ENCODE results near the gene RAB24.

Gene RAB24

DNA sequence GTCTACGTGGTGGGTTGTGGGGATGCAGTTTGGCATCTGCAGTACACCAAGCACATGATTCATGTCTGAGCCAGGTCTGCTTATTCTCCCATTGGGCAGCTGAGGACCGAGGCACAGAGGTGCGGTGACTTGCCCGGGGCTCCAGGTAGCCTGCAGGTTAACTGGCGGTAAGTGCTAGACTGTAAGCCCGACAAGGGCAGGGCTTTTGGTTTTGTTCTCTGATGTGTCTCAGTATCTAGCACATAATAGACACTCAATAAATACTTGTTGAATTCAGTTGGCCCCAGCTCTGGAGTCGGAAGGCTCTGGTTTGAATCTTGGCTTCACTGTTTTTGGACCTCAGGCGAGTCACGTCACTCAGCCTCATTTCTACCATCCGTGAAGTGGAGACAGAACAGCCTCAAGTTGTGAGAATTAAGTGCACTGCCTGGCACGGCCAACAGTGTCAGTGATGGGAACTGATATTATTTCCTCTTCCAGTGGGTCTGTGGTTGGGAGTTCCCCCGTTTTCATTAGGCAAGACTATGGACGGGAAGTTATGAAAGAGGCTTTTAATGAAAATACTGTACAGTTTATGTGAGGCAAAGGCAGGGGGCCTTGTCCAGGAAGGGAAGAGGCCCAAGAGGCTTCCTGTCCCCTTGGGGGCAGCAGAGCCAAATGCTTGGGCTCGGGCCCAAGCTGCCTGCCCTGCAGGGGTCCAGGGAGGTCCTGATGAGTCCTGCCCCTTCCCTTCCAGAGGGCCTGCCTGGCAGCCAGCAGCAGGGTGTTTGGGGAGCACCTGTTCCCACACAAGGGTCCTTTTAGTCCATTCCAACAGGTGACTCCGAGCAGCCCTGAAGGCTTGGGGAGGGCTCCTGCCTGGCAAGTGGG lies 3.4 kb upstream of the RAB24 start:
- TF ChIP-seq POLR2AphosphoS5 (IDR thresholded peaks at IDR 0.05; ENCODE audit: low read depth, low read length) = 0 out of 2 replicates have a peak, but pooled peaks have one; percentile 46
- TF ChIP-seq, protein P1, sequence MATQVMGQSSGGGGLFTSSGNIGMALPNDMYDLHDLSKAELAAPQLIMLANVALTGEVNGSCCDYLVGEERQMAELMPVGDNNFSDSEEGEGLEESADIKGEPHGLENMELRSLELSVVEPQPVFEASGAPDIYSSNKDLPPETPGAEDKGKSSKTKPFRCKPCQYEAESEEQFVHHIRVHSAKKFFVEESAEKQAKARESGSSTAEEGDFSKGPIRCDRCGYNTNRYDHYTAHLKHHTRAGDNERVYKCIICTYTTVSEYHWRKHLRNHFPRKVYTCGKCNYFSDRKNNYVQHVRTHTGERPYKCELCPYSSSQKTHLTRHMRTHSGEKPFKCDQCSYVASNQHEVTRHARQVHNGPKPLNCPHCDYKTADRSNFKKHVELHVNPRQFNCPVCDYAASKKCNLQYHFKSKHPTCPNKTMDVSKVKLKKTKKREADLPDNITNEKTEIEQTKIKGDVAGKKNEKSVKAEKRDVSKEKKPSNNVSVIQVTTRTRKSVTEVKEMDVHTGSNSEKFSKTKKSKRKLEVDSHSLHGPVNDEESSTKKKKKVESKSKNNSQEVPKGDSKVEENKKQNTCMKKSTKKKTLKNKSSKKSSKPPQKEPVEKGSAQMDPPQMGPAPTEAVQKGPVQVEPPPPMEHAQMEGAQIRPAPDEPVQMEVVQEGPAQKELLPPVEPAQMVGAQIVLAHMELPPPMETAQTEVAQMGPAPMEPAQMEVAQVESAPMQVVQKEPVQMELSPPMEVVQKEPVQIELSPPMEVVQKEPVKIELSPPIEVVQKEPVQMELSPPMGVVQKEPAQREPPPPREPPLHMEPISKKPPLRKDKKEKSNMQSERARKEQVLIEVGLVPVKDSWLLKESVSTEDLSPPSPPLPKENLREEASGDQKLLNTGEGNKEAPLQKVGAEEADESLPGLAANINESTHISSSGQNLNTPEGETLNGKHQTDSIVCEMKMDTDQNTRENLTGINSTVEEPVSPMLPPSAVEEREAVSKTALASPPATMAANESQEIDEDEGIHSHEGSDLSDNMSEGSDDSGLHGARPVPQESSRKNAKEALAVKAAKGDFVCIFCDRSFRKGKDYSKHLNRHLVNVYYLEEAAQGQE (IDR thresholded peaks at IDR 0.05; ENCODE audit: insufficient read depth in 1 of 2, low read depth in 2 of 2, low read length in 2 of 2) = no peak

DNA sequence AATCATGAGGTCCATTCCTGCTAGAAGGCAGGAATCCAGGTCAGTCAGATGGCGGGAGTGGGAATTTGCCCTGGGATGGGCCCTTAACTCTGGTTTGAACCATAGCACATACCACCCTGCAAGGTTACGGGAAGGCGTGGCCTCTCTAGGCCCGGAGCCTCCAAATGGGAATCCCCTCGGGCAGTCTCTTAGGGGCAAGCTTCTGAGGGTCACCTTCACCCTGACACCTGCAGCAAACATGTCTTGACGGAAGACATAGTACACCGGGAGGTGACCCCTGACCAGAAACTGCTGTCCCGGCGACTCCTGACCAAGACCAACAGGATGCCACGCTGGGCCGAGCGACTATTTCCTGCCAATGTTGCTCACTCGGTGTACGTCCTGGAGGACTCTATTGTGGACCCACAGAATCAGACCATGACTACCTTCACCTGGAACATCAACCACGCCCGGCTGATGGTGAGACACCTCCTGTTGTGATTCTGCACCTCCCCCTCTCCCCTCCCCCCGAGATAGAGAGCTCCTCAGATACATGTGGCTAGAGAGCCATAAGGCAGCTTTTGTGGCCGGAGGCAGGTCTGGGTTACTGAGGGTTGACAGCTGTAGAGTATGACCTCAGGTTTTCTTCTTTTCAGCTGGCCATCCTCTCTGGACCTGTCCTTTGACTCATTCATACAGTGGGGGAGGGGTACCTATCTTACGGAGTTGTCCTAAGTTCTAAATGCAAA lies 1.0 kb upstream of the RAB24 start:
- TF ChIP-seq TAF1 (IDR thresholded peaks at IDR 0.05; ENCODE audit: borderline replicate concordance, insufficient read depth, low read length) (no peak), POLR2AphosphoS5 (IDR thresholded peaks at IDR 0.05; ENCODE audit: low read depth, low read length) (0 out of 2 replicates have a peak, but pooled peaks have one; percentile 20)

DNA sequence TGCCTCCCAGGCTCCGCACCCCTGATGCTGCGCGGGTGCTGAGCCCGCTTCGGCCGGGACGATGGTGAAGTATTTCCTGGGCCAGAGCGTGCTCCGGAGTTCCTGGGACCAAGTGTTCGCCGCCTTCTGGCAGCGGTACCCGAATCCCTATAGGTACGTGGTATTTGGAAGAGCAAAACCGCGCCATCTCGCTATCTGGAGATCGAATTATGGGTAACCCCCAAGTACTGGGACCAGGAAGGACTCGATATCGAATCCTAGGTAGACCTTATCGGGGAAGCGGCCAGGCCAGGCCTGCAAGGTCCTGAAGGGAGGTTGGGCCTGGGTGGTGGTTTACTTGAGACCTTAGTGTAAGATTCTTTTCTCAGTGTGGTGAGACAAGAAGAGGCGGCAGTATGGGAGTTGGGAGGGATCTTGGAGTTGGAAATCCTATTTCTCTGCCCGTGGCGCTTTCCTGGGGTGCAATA lies 439 bp upstream of the RAB24 start:
- TF ChIP-seq POLR2AphosphoS5 (IDR thresholded peaks at IDR 0.05; ENCODE audit: low read depth, low read length) (no peak), SIN3A (IDR thresholded peaks at IDR 0.05; ENCODE audit: borderline replicate concordance, insufficient read depth, low read length) (no peak), TAF1 (IDR thresholded peaks at IDR 0.05; ENCODE audit: borderline replicate concordance, insufficient read depth, low read length) (no peak), FOXP2 (optimal IDR thresholded peaks at IDR 0.05; ENCODE audit: borderline replicate concordance, extremely low read depth, extremely low read length, insufficient read depth) (no peak)
- TF ChIP-seq, protein P1 (IDR thresholded peaks at IDR 0.05; ENCODE audit: insufficient read depth in 1 of 2, low read depth in 2 of 2, low read length in 2 of 2) = no peak

DNA sequence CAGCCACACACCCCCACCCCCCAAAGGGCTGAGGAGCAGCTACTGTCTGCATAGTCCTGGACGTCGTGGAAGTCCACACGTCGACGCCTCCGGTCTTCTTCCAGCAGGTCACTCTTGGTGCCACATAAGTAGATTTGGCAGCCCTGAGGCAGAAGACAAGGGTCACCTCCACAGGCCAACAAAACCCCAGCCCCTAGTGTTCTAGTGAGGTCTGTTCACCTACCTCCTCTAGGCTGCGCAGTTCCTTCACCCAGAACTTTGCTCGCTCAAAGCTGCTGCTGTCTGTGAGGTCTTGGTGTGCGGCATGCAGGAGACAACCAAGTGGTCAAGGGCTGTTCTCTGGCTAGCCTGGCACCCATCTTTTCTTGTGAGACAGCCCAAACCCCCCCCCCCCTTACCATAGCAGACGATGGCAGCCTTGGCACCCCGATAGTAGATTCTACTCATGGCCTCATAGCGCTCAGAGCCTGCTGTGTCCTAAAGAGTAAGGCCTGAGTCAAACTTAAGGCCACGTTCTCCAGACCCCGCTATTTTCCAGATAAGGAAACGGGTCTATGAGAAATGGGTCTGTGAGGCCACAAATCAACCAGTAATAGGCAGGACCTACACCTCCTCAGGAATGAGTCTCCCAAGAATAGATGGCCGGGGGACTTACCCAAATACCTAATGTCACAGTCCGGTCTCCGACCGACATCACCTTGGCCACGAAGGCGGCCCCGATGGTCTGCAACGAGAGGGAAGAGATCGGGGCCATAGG lies 987 bp downstream of the RAB24 start:
- TF ChIP-seq POLR2AphosphoS5 (IDR thresholded peaks at IDR 0.05; ENCODE audit: low read depth, low read length) (no peak), FOXP2 (optimal IDR thresholded peaks at IDR 0.05; ENCODE audit: borderline replicate concordance, extremely low read depth, extremely low read length, insufficient read depth) (no peak), TAF1 (IDR thresholded peaks at IDR 0.05; ENCODE audit: borderline replicate concordance, insufficient read depth, low read length) (no peak), SIN3A (IDR thresholded peaks at IDR 0.05; ENCODE audit: borderline replicate concordance, insufficient read depth, low read length) (no peak)
- TF ChIP-seq, protein P1 (IDR thresholded peaks at IDR 0.05; ENCODE audit: insufficient read depth in 1 of 2, low read depth in 2 of 2, low read length in 2 of 2) = no peak

DNA sequence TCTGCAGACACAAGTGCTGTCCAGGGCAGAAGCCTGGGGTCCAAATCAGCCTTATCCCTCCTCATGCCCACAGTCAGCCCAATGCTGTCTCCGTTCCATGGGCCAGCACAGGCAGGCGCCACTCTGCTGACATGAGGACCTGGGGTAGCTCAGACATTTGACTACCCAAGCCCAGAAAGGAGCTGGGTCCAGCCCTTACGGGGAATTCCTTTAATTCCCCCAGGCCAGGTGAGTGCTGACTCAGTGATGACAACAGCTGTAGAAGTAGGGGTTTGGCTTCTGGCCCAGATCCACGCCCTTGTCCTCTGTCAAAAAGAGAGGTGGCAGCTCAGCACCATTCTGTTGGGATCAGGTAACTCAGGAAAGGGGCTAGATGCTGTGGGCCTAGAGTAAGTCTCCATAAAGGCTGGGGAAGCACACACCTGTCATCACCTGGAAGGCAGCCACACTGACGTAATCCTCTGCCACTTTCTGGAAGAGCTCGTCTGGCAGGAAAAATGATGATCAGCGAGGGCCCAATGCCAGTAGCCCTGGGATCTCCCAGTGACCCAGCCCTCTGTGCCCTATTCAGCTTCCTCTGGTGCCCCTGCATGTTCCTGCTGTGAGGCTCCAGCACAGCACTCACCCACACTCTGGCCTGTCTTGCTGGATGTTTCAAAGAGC lies 1.9 kb downstream of the RAB24 start:
- TF ChIP-seq TAF1 (IDR thresholded peaks at IDR 0.05; ENCODE audit: borderline replicate concordance, insufficient read depth, low read length) (no peak), POLR2AphosphoS5 (IDR thresholded peaks at IDR 0.05; ENCODE audit: low read depth, low read length) (no peak), SIN3A (IDR thresholded peaks at IDR 0.05; ENCODE audit: borderline replicate concordance, insufficient read depth, low read length) (no peak)

Measured in PFSK-1 (cell line).